Astrocyte of the spinal cord (primary cell): ENCODE data around the gene ICE2.
A peak's percentile ranks its signal among the peaks of the same experiment; 100 is the strongest.

ENCODE experiments used
- DNase-seq: peaks from one replicate; pipeline ENCODE4 v3.0.0; 2011; ENCODE audit warnings: low read depth, low spot score
- H3K4me3 ChIP-seq: 2 replicates; pipeline ENCODE4 v1.5.1; 2011; ENCODE audit warnings: low read depth, mild to moderate bottlenecking, low read length, moderate library complexity
- CTCF ChIP-seq: IDR thresholded peaks from 2 replicates; pipeline ENCODE4 v1.5.1; 2012; ENCODE audit warnings: low read depth, mild to moderate bottlenecking, low read length, inconsistent platforms
- in situ Hi-C: cut with HindIII; loops from 2 replicates; pipeline ENCODE4 v1.10.0; 2017; ENCODE audit warnings: low sequenced_read_pairs

Gene ICE2

DNA sequence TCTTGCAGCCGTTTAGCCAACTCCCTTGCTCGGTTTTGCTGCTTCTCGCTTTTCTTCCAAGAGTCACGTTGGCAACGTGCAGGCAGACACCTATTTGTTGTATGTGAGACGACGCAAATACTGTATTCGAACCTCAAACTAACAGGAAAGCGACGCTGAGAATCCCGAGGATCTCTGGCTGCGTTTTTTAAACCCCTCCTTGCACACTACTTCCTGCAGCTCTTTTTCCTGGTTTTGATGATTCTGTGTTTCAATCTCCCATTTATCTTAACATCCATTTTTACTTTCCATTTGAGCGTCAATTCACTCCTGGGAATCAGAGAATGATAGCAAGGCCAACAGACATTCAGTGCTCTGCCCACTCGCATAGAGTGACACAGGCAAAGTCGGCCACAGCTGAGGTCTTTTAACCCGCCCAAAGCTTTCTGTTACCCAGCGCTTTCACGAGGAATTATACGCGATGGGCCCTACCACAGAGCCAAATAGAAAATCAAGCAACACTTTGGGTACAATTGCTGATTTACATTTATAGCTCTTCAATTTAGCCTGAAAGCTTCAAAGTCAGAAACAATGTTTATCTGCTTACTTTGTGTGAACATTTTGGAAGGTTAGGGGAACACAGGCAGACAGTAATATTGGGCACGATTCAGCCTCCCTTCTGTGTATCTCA is 79.6 kb downstream of the ICE2 start:
- DNase-seq: no peak
- no peak for TF ChIP-seq CTCF
- H3K4me3 ChIP-seq: no peak overlapping the region
- in situ Hi-C loops: no loop called here

- in situ Hi-C loops: no loop called here
- H3K4me3 ChIP-seq: peak within 1 kb of the TSS; percentile 91
- no peak for TF ChIP-seq CTCF
- DNase-seq: peak; percentile 94
Measured at GRCh38 chr15:60397772-60398445, 81.0 kb downstream of the ICE2 start, which contains the start of gene ANXA2. Gene ANXA2, minus strand, starts transcription at chr15:60397986. Its CDS starts 11,911 bp downstream, at chr15:60386075.

DNA sequence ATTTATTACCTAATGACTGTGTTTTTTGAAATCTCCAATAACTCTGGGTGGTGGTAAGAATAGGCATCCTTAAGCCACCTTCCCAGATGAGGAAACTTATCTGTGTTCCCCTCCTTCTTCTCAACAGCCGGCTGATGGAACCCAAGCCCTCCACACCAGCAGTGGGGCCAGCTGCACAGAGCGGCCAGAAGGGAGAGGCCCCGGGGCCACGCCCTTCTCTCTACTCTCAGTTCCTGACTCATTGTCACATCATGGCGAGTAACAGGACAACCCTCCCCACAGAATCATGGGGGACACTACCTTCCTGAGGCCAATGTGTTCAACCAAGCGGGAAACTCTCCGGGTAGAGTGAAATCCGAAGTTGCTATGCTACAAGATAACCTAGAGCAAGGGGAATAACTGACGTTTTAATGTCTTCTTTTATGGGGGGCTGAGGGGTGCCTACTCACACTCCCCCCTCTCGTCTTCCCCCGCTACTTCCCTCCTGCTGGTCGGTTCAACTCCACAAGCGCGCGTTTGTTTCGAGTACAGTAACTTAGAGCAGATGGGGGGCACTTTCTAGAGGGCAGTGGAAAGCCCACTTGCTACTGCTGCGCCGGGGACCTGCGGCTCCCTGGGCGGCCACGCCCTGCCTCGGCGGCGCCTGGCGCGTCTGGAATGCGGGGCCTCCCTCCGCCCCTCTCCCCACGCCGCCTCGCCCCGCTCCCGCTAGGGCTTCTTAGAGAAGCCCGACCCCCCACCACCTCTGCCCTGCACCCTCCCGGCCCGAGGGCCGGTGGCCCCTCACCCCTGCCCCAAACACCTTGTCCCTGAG is 81.8 kb downstream of the ICE2 start:
- TF ChIP-seq CTCF: no peak
- DNase-seq: peak; percentile 79
- peak overlapping the region; percentile 91 for H3K4me3 ChIP-seq
- in situ Hi-C loops: no loop called here

- H3K4me3 ChIP-seq: peak overlapping the region; percentile 91
- DNase-seq: peak; percentile 55
- in situ Hi-C loops: no loop called here
- TF ChIP-seq CTCF: no peak
Measured at GRCh38 chr15:60396560-60396957, 82.4 kb downstream of the ICE2 start.

DNA sequence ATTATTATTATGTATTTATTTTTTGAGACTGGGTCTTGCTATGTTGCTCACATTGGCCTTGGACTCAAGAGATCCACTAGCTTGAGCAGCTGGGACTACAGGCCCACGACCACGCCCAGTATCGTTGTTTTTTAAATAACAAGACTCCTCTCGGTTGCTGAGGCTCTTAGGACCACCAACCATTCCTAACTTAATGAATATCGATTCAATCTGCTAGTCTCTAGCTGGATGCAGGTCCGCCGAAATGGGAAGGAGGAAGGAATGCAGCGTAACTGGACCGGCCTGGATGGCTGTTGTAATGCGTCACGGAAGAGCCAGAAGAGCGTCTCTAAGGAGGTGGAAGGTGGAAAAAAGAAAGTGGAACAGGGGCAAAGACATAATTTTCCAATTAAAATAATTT is 82.8 kb downstream of the ICE2 start:
- TF ChIP-seq CTCF: no peak
- peak; percentile 57 for DNase-seq
- in situ Hi-C loops: no loop called here
- H3K4me3 ChIP-seq: peak overlapping the region; percentile 91

DNA sequence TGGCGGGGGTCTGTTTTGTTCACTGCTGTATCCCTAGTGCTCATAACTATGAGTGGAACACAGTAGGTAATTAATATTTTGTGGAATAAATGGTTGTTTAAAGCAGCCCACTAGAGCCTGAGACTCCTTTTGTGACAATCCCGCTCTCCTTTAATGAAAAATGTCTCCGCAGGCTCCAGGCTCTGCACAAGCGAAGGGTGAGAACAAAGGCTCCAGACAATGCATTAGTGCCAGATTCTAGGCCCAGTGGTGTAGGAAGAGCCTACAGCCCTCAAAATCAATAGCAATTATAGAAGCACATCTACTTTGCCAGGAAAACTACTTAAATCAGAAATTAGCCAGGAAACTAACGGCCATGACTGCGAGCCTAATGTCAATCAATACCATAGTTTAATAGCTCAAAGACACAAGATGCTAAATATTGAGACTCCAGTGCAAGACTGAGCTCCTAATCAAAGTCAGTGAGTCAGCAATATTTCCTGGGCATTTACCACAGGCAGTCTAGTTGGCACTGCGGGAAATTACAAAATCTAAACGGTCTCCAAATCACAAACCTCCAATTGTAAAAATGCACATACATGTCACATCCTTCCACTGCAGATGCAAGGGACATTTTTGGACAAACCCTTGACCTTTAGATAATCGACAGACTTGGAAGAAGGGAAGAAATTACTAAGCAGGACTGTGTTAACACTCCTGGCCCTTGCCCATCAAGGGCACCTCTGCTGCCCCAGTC is 83.5 kb downstream of the ICE2 start:
- DNase-seq: peak; percentile 46
- in situ Hi-C loops: no loop called here
- peak overlapping the region; percentile 91 for H3K4me3 ChIP-seq
- no peak for TF ChIP-seq CTCF
